Measurements from ENCODE around the gene GALNT3.

DNA sequence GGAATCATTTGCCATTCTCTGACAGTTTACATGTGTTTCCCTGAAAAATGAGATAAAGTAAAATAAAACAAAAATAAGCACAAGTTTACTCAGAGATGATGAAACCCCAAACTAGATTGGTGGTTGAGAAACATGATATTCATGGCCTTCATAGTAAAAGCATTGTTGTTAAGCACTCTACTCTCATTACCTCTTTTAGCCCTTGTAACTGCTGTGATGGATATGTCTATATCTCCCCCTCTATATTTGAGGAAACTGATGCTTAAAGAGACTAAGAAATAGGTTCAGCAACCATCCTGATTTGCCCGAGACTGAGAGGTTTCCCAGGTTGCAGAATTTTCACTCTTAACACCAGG is 33.9 kb upstream of the GALNT3 start:
- TF ChIP-seq, protein P1, sequence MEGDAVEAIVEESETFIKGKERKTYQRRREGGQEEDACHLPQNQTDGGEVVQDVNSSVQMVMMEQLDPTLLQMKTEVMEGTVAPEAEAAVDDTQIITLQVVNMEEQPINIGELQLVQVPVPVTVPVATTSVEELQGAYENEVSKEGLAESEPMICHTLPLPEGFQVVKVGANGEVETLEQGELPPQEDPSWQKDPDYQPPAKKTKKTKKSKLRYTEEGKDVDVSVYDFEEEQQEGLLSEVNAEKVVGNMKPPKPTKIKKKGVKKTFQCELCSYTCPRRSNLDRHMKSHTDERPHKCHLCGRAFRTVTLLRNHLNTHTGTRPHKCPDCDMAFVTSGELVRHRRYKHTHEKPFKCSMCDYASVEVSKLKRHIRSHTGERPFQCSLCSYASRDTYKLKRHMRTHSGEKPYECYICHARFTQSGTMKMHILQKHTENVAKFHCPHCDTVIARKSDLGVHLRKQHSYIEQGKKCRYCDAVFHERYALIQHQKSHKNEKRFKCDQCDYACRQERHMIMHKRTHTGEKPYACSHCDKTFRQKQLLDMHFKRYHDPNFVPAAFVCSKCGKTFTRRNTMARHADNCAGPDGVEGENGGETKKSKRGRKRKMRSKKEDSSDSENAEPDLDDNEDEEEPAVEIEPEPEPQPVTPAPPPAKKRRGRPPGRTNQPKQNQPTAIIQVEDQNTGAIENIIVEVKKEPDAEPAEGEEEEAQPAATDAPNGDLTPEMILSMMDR (IDR thresholded peaks at IDR 0.05; ENCODE audit: low read length), result no peak
- no peak for TF ChIP-seq EZH2 (IDR thresholded peaks at IDR 0.05; ENCODE audit: borderline replicate concordance, low read length)

All from OCI-LY1 (cell line).